Breast epithelium (tissue), 4 donors: ENCODE measurements around the gene HLA-DQA1. TPM values are rescaled to one million over a fixed set of nuclear protein-coding genes. Genes with fewer than 3 reads are reported as not detected.

ENCODE experiments used
- DNase-seq, 2 donors: peaks; one replicate each; pipeline ENCODE4 v3.0.0-alpha.2; 2019; ENCODE audit warnings: low spot score in 2 of 2
- H3K27ac ChIP-seq, 2 donors: fragments of 200-600 bp; sonication (generic) in 1 of 2; one replicate each; pipeline ENCODE4 v1.5.1; 2016 to 2019; ENCODE audit warnings: mild to moderate bottlenecking in 1 of 2
- H3K27me3 ChIP-seq, 2 donors: fragments of 200-600 bp; sonication (generic) in 1 of 2; one replicate each; pipeline versions ENCODE4 v1.5.1 to v1.6.0; 2017 to 2019; ENCODE audit warnings: control low read depth in 1 of 2, mild to moderate bottlenecking in 1 of 2
- H3K36me3 ChIP-seq: fragments of 200-600 bp; one replicate; pipeline ENCODE4 v1.5.1; 2019
- H3K4me1 ChIP-seq, 2 donors: fragments of 200-600 bp; sonication (generic); one replicate each; pipeline ENCODE4 v1.5.1; 2016 to 2019; ENCODE audit warnings: control low read depth in 1 of 2
- H3K4me3 ChIP-seq, 3 donors: fragments of 200-600 bp; sonication (generic); 1 replicate in 2 of 3; 2 replicates in 1 of 3; pipeline ENCODE4 v1.5.1; 2016 to 2019; ENCODE audit warnings: mild to moderate bottlenecking in 3 of 3, moderate library complexity in 2 of 3
- H3K9me3 ChIP-seq, 2 donors: fragments of 200-600 bp; sonication (generic) in 1 of 2; one replicate each; pipeline ENCODE4 v1.5.1; 2016 to 2019; ENCODE audit warnings: control low read depth in 1 of 2
- POLR2A ChIP-seq: fragments of 450-650 bp; IDR thresholded peaks from one replicate; pipeline ENCODE4 v1.6.1; 2016; ENCODE audit warnings: antibody characterized with exemption, mild to moderate bottlenecking, moderate library complexity
- POLR2AphosphoS5 ChIP-seq, 3 donors: sonication (generic); formaldehyde crosslinking; IDR thresholded peaks; one replicate each; pipeline ENCODE4 v1.6.1; 2017; ENCODE audit warnings: antibody characterized with exemption in 3 of 3
- intact Hi-C: fragments of 100-400 bp; cut with DNase I; formaldehyde crosslinking; loops from one replicate; pipeline ENCODE4 v1.15.1; 2023; ENCODE audit warnings: low total_unique reads
- total RNA-seq, 3 donors: library from RNA; depleted of rRNA; stranded (reverse); fragments of >200 nt; gene quantifications; one replicate each; pipeline ENCODE4 v1.1.0, GENCODE V29; 2016
- TF ChIP-seq, protein P1 (sequence below), 3 donors: fragments of 450-650 bp; IDR thresholded peaks; one replicate each; pipeline ENCODE4 v1.5.1; 2016 to 2017; ENCODE audit warnings: antibody characterized with exemption in 3 of 3, mild to moderate bottlenecking in 3 of 3, moderate library complexity in 3 of 3

HLA-DQA1 gene
- total RNA-seq, 3 donors from 2014 or later, result 1.6 to 19.2 (median 15.0) TPM

DNA sequence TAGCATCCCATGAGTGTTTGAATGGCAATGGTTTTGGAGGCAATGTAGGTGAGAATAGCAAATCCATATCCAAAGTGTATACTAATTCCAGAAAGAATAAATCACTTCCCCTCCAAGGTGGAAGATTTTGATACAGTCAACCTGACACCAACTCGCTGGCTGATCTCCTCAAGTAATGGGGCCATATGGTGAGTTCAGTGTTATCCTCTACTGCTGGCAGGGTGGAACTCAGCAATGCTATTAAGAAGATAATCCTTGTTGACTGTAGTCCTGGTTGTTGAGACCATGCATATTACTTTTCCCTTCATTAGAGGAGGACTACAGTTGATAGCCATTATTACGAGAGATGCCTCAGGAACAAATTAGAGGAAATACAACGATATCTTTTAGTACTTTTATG, 47.0 kb downstream of the HLA-DQA1 start:
- Histone ChIP-seq H3K36me3 (no peaks in the 10 kb centered on the region), H3K27ac (no peak overlapping the region), H3K27me3 (no peaks in the 10 kb centered on the region), H3K9me3 (no peaks in the 10 kb centered on the region), H3K4me1 (no peaks in the 10 kb centered on the region), H3K4me3 (no peak overlapping the region)
- DNase-seq, result no peak
- intact Hi-C loops, result no loop called here
- TF ChIP-seq POLR2AphosphoS5 (IDR thresholded peaks at IDR 0.05) (no peak), POLR2A (no peak)
- TF ChIP-seq, protein P1, sequence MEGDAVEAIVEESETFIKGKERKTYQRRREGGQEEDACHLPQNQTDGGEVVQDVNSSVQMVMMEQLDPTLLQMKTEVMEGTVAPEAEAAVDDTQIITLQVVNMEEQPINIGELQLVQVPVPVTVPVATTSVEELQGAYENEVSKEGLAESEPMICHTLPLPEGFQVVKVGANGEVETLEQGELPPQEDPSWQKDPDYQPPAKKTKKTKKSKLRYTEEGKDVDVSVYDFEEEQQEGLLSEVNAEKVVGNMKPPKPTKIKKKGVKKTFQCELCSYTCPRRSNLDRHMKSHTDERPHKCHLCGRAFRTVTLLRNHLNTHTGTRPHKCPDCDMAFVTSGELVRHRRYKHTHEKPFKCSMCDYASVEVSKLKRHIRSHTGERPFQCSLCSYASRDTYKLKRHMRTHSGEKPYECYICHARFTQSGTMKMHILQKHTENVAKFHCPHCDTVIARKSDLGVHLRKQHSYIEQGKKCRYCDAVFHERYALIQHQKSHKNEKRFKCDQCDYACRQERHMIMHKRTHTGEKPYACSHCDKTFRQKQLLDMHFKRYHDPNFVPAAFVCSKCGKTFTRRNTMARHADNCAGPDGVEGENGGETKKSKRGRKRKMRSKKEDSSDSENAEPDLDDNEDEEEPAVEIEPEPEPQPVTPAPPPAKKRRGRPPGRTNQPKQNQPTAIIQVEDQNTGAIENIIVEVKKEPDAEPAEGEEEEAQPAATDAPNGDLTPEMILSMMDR (IDR thresholded peaks at IDR 0.05), result no peak

DNA sequence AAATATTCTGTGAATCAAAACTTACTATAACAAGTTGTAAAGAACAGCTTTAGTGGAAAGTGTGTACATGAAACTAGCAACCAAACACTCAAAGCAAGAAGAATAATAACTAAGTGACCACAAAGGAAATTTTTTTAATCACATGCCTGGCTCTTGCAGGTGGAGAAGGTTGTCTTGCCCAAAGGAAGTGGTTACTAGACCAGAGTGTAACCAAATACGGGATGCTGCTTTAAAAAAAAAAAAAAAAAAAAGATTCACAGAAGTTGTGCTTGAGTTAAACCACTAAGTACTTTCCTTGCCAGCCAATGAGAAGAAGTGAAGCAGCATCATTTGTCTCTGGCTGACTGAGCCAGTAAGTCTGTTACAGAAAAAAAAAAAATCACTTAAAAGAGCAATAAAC, 48.4 kb downstream of the HLA-DQA1 start:
- no peak for TF ChIP-seq POLR2A
- intact Hi-C loops, result no loop called here
- Histone ChIP-seq H3K27ac (no peak overlapping the region), H3K4me1 (no peaks in the 10 kb centered on the region), H3K9me3 (no peaks in the 10 kb centered on the region), H3K4me3 (no peak overlapping the region), H3K36me3 (no peaks in the 10 kb centered on the region), H3K27me3 (no peaks in the 10 kb centered on the region)
- no peak for DNase-seq

DNA sequence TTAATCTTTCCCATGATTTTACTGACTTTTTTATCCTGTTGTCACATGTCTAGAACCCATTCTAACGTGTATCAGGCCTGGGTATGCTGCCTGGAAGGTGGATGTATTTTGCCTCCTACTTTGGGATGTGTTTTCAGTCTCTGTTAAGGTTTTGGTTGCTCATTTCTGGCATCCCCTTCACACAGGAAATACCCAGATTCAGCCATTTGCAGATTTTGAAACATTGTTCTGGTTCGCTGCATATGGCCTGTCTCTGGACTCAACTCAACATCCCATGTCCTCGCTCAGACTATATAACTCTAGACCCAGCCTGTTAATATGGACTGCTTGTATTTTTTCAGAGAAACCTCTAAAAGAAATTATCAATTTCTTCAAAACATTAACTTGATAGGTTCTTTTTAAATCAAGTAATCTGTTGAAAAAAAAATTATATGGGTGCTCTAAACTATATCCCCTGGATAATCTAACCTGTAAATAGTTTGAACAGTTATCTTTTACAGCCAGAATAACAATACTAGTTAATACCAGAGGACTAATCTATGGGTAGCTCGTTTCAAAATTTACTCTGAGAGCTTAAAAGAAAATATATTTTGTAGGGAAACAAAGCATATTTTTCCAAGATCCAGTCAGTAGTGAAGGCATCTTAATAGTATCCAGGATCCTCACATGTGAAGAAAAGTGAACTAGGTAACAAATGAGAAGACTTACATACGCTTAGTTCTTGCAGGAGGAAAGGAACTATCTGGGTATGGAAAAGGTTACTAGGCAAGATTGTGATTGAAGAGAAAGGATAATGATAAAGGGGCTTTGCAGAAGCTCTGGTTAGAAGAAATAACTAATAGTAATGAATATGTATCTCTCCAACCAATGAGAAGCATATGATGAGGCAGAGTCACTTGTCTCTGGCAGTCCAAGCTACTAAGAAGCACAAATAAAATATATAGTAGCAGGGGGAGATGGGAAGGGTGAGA, 52.6 kb downstream of the HLA-DQA1 start:
- no peaks in the 10 kb centered on the region for H3K27me3 ChIP-seq
- no peaks in the 10 kb centered on the region for H3K9me3 ChIP-seq
- no peaks in the 10 kb centered on the region for H3K36me3 ChIP-seq
- TF ChIP-seq POLR2A (no peak), POLR2AphosphoS5 (IDR thresholded peaks at IDR 0.05) (no peak)
- TF ChIP-seq, protein P1 (IDR thresholded peaks at IDR 0.05), result no peak
- no peaks in the 10 kb centered on the region for H3K4me1 ChIP-seq
- H3K4me3 ChIP-seq, result no peak overlapping the region
- no peak overlapping the region for H3K27ac ChIP-seq
- DNase-seq, result no peak
- intact Hi-C loops, result no loop called here

DNA sequence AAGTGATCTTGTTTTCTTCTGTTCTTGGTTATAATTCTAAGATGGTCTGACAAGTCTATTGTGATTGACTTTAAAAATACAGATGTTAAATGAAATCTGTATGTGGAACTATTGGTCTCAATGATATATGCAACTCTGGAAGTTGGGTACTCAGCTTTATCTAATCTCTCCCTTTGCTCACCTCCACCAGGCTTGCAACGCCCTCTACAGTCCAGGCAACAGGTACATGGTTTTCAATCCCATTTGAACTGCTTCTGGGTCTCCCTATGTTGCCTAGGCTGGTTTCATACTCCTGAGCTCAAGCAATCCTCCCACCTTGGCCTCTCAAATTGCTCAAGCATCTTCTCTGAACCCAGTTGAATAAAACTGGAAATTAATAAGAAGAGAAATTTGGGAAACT, 54.8 kb downstream of the HLA-DQA1 start:
- DNase-seq, result no peak
- Histone ChIP-seq H3K4me3 (no peak overlapping the region), H3K27ac (no peak overlapping the region), H3K4me1 (no peaks in the 10 kb centered on the region), H3K9me3 (no peaks in the 10 kb centered on the region), H3K27me3 (no peaks in the 10 kb centered on the region), H3K36me3 (no peaks in the 10 kb centered on the region)
- no peak for TF ChIP-seq POLR2AphosphoS5 (IDR thresholded peaks at IDR 0.05)
- TF ChIP-seq, protein P1 (IDR thresholded peaks at IDR 0.05), result peak in 1 of 3 donors; percentile 39
- intact Hi-C loops, result no loop called here

Other genes starting within 250 kb of the HLA-DQA1 start
- gene BTNL2, start 230.2 kb upstream of the HLA-DQA1 start, total RNA-seq, result not detected
- 100 to 1,000 TPM; 237 to 259 (median 238) TPM for gene HLA-DRA, start 197.5 kb upstream of the HLA-DQA1 start, total RNA-seq
- gene HLA-DRB5, start 107.1 kb upstream of the HLA-DQA1 start, total RNA-seq, result 10 to 100 TPM in 1 of 3 donors, 1 to 10 TPM in 1, under 1 TPM in 1; 0.32 to 66.2 (median 8.8) TPM
- 10 to 100 TPM; 28.2 to 90.3 (median 44.2) TPM for gene HLA-DRB1, start 47.6 kb upstream of the HLA-DQA1 start, total RNA-seq
- gene HLA-DQB1, start 29.3 kb downstream of the HLA-DQA1 start, total RNA-seq, result 1 to 10 TPM; 1.3 to 7.2 (median 5.4) TPM
- gene HLA-DQA2, start 104.0 kb downstream of the HLA-DQA1 start, total RNA-seq, result 1 to 10 TPM in 2 of 3 donors, under 1 TPM in 1; 0.48 to 2.0 (median 2.0) TPM
- gene HLA-DQB2, start 126.1 kb downstream of the HLA-DQA1 start, total RNA-seq, result 1 to 10 TPM; 1.3 to 1.6 (median 1.5) TPM
- 1 to 10 TPM in 2 of 3 donors, not detected in 1; 1.5 to 2.0 TPM for gene HLA-DOB, start 179.6 kb downstream of the HLA-DQA1 start, total RNA-seq
- gene TAP2, start 201.3 kb downstream of the HLA-DQA1 start, total RNA-seq, result 10 to 100 TPM in 1 of 3 donors, 1 to 10 TPM in 2; 7.7 to 18.0 (median 9.5) TPM
- 10 to 100 TPM; 36.0 to 47.3 (median 44.9) TPM for gene PSMB8, start 206.6 kb downstream of the HLA-DQA1 start, total RNA-seq
- gene TAP1, start 216.3 kb downstream of the HLA-DQA1 start, total RNA-seq, result 10 to 100 TPM; 24.2 to 40.6 (median 28.7) TPM
- 10 to 100 TPM; 16.8 to 25.9 (median 19.2) TPM for gene PSMB9, start 216.8 kb downstream of the HLA-DQA1 start, total RNA-seq